Activated CD8-positive, alpha-beta memory T cell treated with anti-CD3 and anti-CD28 coated beads, Interleukin-2, amount 10 ng/mL, durations not matched to agents 7 days and 5 days (primary cell): ENCODE measurements around the gene ANAPC7. TPM values are rescaled to one million over a fixed set of nuclear protein-coding genes. Genes with fewer than 3 reads are reported as not detected.
A peak's percentile ranks its signal among the peaks of the same experiment; 100 is the strongest.
"Not testable (repeated sequence)": the region's sequence is repeated elsewhere in the genome, so short reads cannot be mapped to it uniquely, and the experiment has no call there.

Source experiments
- ATAC-seq: fragments of 150-1000 bp; cut with Tn5 transposase; one replicate; pipeline ENCODE4 v1.10.0; 2021; ENCODE audit warnings: moderate library complexity
- CTCF ChIA-PET: fragments of 350-600 bp; sonication (Branson Sonifier 250); formaldehyde crosslinking; loops from one replicate; lab custom pipeline; 2021; ENCODE audit warnings: antibody characterized with exemption; lab: Charles Lee
- DNase-seq: peaks from one replicate; pipeline ENCODE4 v3.0.0-alpha.2; 2020
- H3K27ac Mint-ChIP-seq: one replicate; pipeline ENCODE4 v1.8.0; 2021; ENCODE audit warnings: mild to moderate bottlenecking, mixed read lengths
- H3K27me3 Mint-ChIP-seq: one replicate; pipeline ENCODE4 v1.8.0; 2021; ENCODE audit warnings: mixed read lengths
- H3K36me3 Mint-ChIP-seq: one replicate; pipeline ENCODE4 v1.8.0; 2021; ENCODE audit warnings: mild to moderate bottlenecking, mixed read lengths
- H3K4me1 Mint-ChIP-seq: one replicate; pipeline ENCODE4 v1.8.0; 2021; ENCODE audit warnings: mixed read lengths
- H3K4me3 Mint-ChIP-seq: one replicate; pipeline ENCODE4 v1.8.0; 2021; ENCODE audit warnings: mild to moderate bottlenecking, moderate library complexity, mixed read lengths
- H3K9me3 Mint-ChIP-seq: one replicate; pipeline ENCODE4 v1.8.0; 2022; ENCODE audit warnings: low read depth, mixed read lengths
- total RNA-seq, 2 experiments: library from RNA; stranded (reverse); gene quantifications; one replicate each; pipeline ENCODE4 v1.2.3, GENCODE V29; 2021

The ANAPC7 gene
- total RNA-seq, 2 experiments from 2014 or later: 55.3 to 74.9 TPM

DNA sequence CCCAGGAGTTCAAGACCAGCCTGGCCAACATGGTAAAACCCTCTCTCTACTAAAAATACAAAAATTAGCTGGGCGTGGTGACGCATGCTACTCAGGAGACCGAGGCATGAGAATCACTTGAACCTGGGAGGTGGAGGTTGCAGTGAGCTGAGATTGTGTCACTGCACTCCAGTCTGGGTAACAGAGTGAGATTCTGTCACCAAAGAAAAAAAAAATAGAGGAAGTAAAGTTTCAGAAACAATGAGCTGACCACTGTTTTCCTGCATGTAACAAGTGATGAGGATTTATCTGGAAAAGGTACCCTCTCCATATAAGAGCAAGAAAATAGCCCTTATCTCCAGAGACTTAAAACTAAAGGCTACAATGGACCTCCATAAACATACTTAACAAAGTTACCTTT is 13.6 kb upstream of the ANAPC7 start:
- H3K4me3 Mint-ChIP-seq, H3K27ac Mint-ChIP-seq, H3K4me1 Mint-ChIP-seq, H3K9me3 Mint-ChIP-seq, DNase-seq, ATAC-seq, H3K36me3 Mint-ChIP-seq: not testable (repeated sequence)
- H3K27me3 Mint-ChIP-seq: peaks cover 20% of the 10 kb centered on the region
- CTCF ChIA-PET: interaction anchor here (1.2 to 3.2 kb wide), 3 partner anchors 8 to 33 kb away, joined by 3 to 11 read pairs (median 5); partner anchors contain the start of gene ARPC3

GRCh38 chr12:110410086-110410485 is 6.6 kb upstream of the ANAPC7 start:
- H3K4me3 Mint-ChIP-seq, H3K36me3 Mint-ChIP-seq, H3K9me3 Mint-ChIP-seq, ATAC-seq, DNase-seq, H3K4me1 Mint-ChIP-seq, CTCF ChIA-PET: not testable (repeated sequence)
- H3K27me3 Mint-ChIP-seq: peaks cover 10% of the 10 kb centered on the region
- peak overlapping the region; percentile 11 for H3K27ac Mint-ChIP-seq

DNA sequence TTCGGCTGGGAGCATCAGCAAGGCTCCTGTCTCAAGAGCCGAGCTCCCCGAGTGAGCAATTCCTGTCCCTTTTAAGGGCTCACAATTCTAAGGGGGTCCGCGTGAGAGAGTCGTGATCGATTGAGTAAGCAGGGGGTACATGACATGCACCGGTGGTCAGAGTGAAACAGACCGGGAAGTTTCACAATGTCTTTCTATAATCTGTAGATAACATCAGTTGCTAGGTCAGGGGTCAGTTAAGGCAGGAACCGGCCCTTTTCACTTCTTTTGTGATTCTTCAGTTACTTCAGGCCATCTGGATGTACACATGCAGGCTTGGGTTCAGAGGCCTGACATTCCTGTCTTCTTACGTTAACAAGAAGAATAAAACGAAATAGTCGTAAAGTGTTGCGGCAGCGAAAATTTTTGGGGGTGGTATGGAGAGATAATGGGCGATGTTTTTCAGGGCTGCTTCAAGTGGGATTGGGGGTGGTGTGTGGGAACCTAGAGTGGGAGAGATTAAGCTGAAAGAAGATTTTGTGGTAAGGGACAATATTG is 1.7 kb upstream of the ANAPC7 start:
- H3K27ac Mint-ChIP-seq, H3K9me3 Mint-ChIP-seq, H3K27me3 Mint-ChIP-seq, H3K4me3 Mint-ChIP-seq, DNase-seq, ATAC-seq: not testable (repeated sequence)
- H3K4me1 Mint-ChIP-seq: peaks cover 23% of the 10 kb centered on the region
- CTCF ChIA-PET: interaction anchor here (1.0 to 3.8 kb wide), 2 partner anchors 26 to 197 kb away, joined by 3 to 18 read pairs; no protein-coding TSS in a partner anchor
- H3K36me3 Mint-ChIP-seq: peaks cover 11% of the 10 kb centered on the region

- Mint-ChIP-seq H3K27ac (peak overlapping the region; percentile 99), H3K27me3 (no peaks in the 10 kb centered on the region), H3K4me3 (peak overlapping the region; percentile 100), H3K36me3 (peaks cover 16% of the 10 kb centered on the region), H3K9me3 (no peaks in the 10 kb centered on the region), H3K4me1 (peaks cover 26% of the 10 kb centered on the region)
- DNase-seq: peak; percentile 87
- peak; percentile 67 for ATAC-seq
- CTCF ChIA-PET: interaction anchor here (0.6 to 3.8 kb wide), 3 partner anchors 27 to 198 kb away, joined by 3 to 18 read pairs (median 3); no protein-coding TSS in a partner anchor
Observed at GRCh38 chr12:110403976-110404682, 621 bp upstream of the ANAPC7 start.

DNA sequence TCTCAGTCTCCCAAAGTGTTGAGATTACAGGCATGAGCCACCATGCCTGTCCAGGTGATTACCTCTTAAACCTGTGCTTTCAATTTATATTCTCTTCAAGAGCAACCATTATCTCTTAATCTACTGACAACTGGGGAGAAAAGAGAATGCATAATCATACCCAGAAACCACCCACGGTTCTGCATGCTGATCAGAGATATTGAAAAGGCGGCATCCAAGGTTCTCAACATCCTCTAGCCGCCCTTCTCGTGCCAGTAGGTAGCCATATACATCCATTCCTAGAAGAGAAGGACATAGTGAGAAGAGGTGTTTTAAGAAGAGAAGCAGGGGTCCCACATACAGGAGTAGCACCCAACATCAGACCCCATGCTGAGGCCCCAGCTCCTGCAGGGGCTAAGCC is 20.8 kb downstream of the ANAPC7 start:
- DNase-seq (no peak), ATAC-seq (peak; percentile 25)
- no peak overlapping the region for H3K27ac Mint-ChIP-seq
- H3K4me1 Mint-ChIP-seq: peaks cover 23% of the 10 kb centered on the region
- H3K36me3 Mint-ChIP-seq: peaks cover 56% of the 10 kb centered on the region
- CTCF ChIA-PET: no interaction called here
- H3K9me3 Mint-ChIP-seq: no peaks in the 10 kb centered on the region
- H3K4me3 Mint-ChIP-seq: no peak overlapping the region
- no peaks in the 10 kb centered on the region for H3K27me3 Mint-ChIP-seq

- H3K4me1 Mint-ChIP-seq: peaks cover 13% of the 10 kb centered on the region
- no peak for DNase-seq
- no peak for ATAC-seq
- H3K36me3 Mint-ChIP-seq: peaks cover 50% of the 10 kb centered on the region
- no peak overlapping the region for H3K27ac Mint-ChIP-seq
- CTCF ChIA-PET: interaction anchor here (0.9 to 1.8 kb wide), 3 partner anchors 17 to 282 kb away, joined by 3 to 7 read pairs (median 3); no protein-coding TSS in a partner anchor
- no peak overlapping the region for H3K4me3 Mint-ChIP-seq
- H3K9me3 Mint-ChIP-seq: no peaks in the 10 kb centered on the region
- no peaks in the 10 kb centered on the region for H3K27me3 Mint-ChIP-seq
Observed at GRCh38 chr12:110379631-110380030, 23.9 kb downstream of the ANAPC7 start.

DNA sequence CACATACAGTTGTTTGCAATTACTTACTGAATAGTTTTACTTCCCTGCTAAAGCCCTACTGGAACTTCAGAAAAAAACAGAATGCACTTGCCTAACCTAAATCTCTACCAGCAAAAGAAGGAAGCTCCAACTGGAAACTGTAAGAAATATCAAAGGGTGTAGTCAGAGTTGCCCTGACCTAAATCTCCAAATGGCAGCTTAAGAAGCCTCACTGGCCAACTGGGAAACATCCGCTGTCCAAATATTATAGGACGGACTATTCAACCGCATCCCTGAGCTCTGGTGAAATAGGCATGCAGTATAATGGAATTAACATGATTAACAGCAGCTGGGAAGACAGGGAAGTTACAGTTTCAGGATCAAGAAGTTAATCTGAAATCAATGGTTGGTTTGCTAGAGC is 24.3 kb downstream of the ANAPC7 start:
- Mint-ChIP-seq H3K27ac (peak overlapping the region; percentile 21), H3K36me3 (peaks cover 49% of the 10 kb centered on the region), H3K4me3 (no peak overlapping the region), H3K9me3 (no peaks in the 10 kb centered on the region), H3K27me3 (no peaks in the 10 kb centered on the region), H3K4me1 (peaks cover 8% of the 10 kb centered on the region)
- DNase-seq (no peak), ATAC-seq (no peak)
- CTCF ChIA-PET: interaction anchor here (0.7 to 1.8 kb wide), 4 partner anchors 18 to 300 kb away, joined by 3 to 7 read pairs (median 3); no protein-coding TSS in a partner anchor

GRCh38 chr12:110378131-110378790 is 25.2 kb downstream of the ANAPC7 start:
- not testable (repeated sequence) for H3K27ac Mint-ChIP-seq, H3K27me3 Mint-ChIP-seq, ATAC-seq, H3K4me1 Mint-ChIP-seq, H3K9me3 Mint-ChIP-seq, H3K4me3 Mint-ChIP-seq, DNase-seq
- peaks cover 51% of the 10 kb centered on the region for H3K36me3 Mint-ChIP-seq
- CTCF ChIA-PET: interaction anchor here (1.8 kb wide), 1 partner anchor 53 kb away, joined by 7 read pairs; no protein-coding TSS in a partner anchor

GRCh38 chr12:110373962-110374611 is 29.4 kb downstream of the ANAPC7 start:
- Mint-ChIP-seq H3K9me3 (no peaks in the 10 kb centered on the region), H3K27ac (no peak overlapping the region), H3K4me3 (no peak overlapping the region), H3K27me3 (no peaks in the 10 kb centered on the region), H3K4me1 (no peaks in the 10 kb centered on the region), H3K36me3 (peaks cover 33% of the 10 kb centered on the region)
- ATAC-seq: no peak
- CTCF ChIA-PET: interaction anchor here (1.8 kb wide), 1 partner anchor 57 kb away, joined by 5 read pairs; no protein-coding TSS in a partner anchor
- DNase-seq: no peak

- H3K4me1 Mint-ChIP-seq: no peaks in the 10 kb centered on the region
- no peak for DNase-seq
- H3K9me3 Mint-ChIP-seq: no peaks in the 10 kb centered on the region
- CTCF ChIA-PET: interaction anchor here (1.0 kb wide), 1 partner anchor 58 kb away, joined by 3 read pairs; no protein-coding TSS in a partner anchor
- no peak for ATAC-seq
- H3K27ac Mint-ChIP-seq: no peak overlapping the region
- H3K36me3 Mint-ChIP-seq: peaks cover 29% of the 10 kb centered on the region
- H3K4me3 Mint-ChIP-seq: no peak overlapping the region
- H3K27me3 Mint-ChIP-seq: no peaks in the 10 kb centered on the region
Observed at GRCh38 chr12:110373425-110373824, 30.1 kb downstream of the ANAPC7 start.

DNA sequence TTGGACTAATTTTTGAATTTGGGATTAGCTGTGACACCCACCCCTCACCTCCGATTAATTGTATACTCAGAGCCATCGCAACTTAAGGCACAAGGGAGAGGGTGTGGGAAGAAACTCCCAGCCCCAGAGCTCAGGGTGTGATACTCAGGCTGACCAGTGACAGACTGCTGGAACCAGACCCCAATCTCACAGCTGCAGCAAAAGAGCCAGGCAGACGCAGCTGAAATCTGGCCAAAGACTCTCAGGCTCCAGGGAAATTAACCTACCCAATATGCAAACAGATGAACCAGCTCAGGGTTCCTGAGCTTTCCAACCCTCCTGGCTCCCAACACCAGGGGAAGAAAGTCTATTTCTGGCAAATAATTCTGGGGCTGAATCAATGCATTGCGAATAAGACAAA is 30.5 kb downstream of the ANAPC7 start:
- no peak overlapping the region for H3K4me3 Mint-ChIP-seq
- no peaks in the 10 kb centered on the region for H3K27me3 Mint-ChIP-seq
- no peak for ATAC-seq
- no peaks in the 10 kb centered on the region for H3K9me3 Mint-ChIP-seq
- H3K36me3 Mint-ChIP-seq: peaks cover 26% of the 10 kb centered on the region
- DNase-seq: no peak
- H3K4me1 Mint-ChIP-seq: no peaks in the 10 kb centered on the region
- CTCF ChIA-PET: interaction anchor here (1.0 kb wide), 1 partner anchor 58 kb away, joined by 3 read pairs; no protein-coding TSS in a partner anchor
- no peak overlapping the region for H3K27ac Mint-ChIP-seq

DNA sequence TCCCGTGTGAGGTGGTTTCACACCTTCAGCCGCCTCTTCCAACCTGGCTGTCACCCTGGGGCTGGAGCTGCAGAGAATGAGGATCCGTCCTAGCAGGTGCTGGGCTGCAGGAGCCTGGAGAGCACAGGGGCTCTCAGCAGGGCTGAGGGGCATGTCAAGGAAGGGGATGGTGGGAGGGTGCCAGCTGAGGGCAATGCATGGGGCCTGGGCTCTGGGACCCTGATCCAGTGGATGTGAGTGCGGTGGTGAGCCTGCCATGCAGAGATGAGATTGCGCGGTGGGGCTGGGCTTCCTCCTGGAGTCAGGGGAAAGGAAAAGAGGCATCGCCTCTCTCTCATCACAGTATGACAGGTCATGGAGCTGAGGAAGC is 31.5 kb downstream of the ANAPC7 start:
- ATAC-seq (no peak), DNase-seq (no peak)
- Mint-ChIP-seq H3K27ac (no peak overlapping the region), H3K36me3 (peaks cover 20% of the 10 kb centered on the region), H3K4me1 (no peaks in the 10 kb centered on the region), H3K9me3 (no peaks in the 10 kb centered on the region), H3K4me3 (no peak overlapping the region), H3K27me3 (no peaks in the 10 kb centered on the region)
- CTCF ChIA-PET: no interaction called here
